ENCODE results near the gene ATP6V1G3. TPM values are rescaled to one million over a fixed set of nuclear protein-coding genes. Genes with fewer than 3 reads are reported as not detected.
A peak's percentile ranks its signal among the peaks of the same experiment; 100 is the strongest.

ATP6V1G3 gene
- total and polyA plus RNA-seq, 2 of the 4 experiments (the other 2 are of a cell fraction) = not detected

DNA sequence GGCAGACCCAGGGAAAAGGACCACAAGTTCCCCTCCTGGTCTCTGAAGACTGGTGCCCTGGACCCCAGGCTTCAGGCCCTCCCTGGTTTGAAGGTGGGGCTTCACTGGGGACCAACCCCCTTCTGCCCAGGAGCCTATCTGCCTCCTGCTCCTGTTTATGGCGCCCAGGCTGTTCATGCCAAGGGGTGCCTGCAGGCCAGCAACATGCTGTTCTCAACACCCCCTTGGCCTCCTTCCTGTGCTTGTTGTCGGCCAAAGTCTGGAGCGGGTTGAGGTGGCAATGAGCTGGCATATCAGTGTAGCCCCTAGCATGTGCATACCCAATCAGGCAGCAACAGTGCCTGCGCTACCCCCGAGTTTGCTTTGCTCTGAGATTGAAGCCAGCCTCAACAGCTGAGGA is 46.3 kb downstream of the ATP6V1G3 start:
- Histone ChIP-seq H4K20me1 (ENCODE audit: insufficient read depth, low read length) (no peaks in the 10 kb centered on the region), H4K91ac (ENCODE audit: insufficient read depth, low read depth, low read length) (peak overlapping the region; percentile 98), H2AK9ac (replicated peaks; ENCODE audit: low read depth, low read length, poor library complexity) (peak overlapping the region; percentile 42), H3K14ac (replicated peaks; ENCODE audit: low read depth, low read length) (peak overlapping the region; percentile 90), H2AK5ac (ENCODE audit: low read depth, low read length) (peak overlapping the region; percentile 99), H3K9me1 (ENCODE audit: insufficient read depth, low read length) (peaks cover 34% of the 10 kb centered on the region), H3K56ac (ENCODE audit: extremely low read depth, insufficient read depth, low read length) (no peak overlapping the region), H3K4ac (ENCODE audit: low read depth, low read length) (peak overlapping the region; percentile 90), H3K23ac (ENCODE audit: low read depth, low read length) (peak overlapping the region; percentile 67; the same call in 1 of the 2 replicates), H2BK15ac (ENCODE audit: low read depth, low read length) (peak overlapping the region; percentile 95; the same call in 2 of the 3 replicates), H3K4me2 (ENCODE audit: low read depth, low read length) (no peak overlapping the region), H2BK120ac (ENCODE audit: low read depth, low read length) (peak overlapping the region; percentile 99), H3K36me3 (ENCODE audit: control insufficient read depth, insufficient read depth, low read length) (no peaks in the 10 kb centered on the region), H3K27me3 (ENCODE audit: control insufficient read depth, insufficient read depth, low read length) (no peaks in the 10 kb centered on the region), H3K9ac (ENCODE audit: low read depth, low read length) (no peak overlapping the region), H3K9me3 (ENCODE audit: control insufficient read depth, insufficient read depth, low read length) (no peaks in the 10 kb centered on the region), H2BK20ac (ENCODE audit: low read depth, low read length) (peak overlapping the region; percentile 99), H3K18ac (ENCODE audit: low read depth, low read length) (peak overlapping the region; percentile 98), H3K27ac (ENCODE audit: insufficient read depth, low read length) (peak overlapping the region; percentile 93; the same call in 1 of the 2 replicates), H2BK5ac (ENCODE audit: low read depth, low read length, poor library complexity, severe bottlenecking) (peak overlapping the region; percentile 100), H2AFZ (replicated peaks; ENCODE audit: low read length, poor library complexity) (peak overlapping the region; percentile 74), H4K5ac (ENCODE audit: low read depth, low read length) (peak overlapping the region; percentile 97), H3K4me1 (ENCODE audit: control insufficient read depth, insufficient read depth, low read length) (peaks cover 31% of the 10 kb centered on the region), H3K4me3 (ENCODE audit: insufficient read depth, low read depth, low read length) (no peak overlapping the region), H4K8ac (ENCODE audit: low read depth in 2 of 2, low read length in 2 of 2) (peak overlapping the region; percentile 86 to 90; a peak in 3 of 4 replicates), H3K79me1 (ENCODE audit: low read depth in 1 of 2, low read length in 2 of 2) (no peaks in the 10 kb centered on the region; a peak in 2 of 4 replicates)
- ATAC-seq (ENCODE audit: low read depth) = no peak
- DNase-seq = no peak
- intact Hi-C loops (cut with micrococcal nuclease) (no loop called here), in situ Hi-C loops (cut with MboI; ENCODE audit: low sequenced_read_pairs) (no loop called here), dilution Hi-C loops (cut with HindIII; ENCODE audit: low sequenced_read_pairs, unreplicated experiment) (no loop called here)
- no TSS peak for BruUV-seq (replicated peaks)
- WGBS, 2 experiments (ENCODE audit: extremely low coverage in 2 of 2, insufficient read length in 1 of 2) = 100% methylated on average over 3 of the region's 5 CpGs; no CpG with 5 or more reads in 1 of the 2 experiments
- ChIA-PET CTCF (no interaction called here), POLR2A (ENCODE audit: unreplicated experiment) (no interaction called here)
- TF ChIP-seq MAZ (IDR thresholded peaks at IDR 0.05; ENCODE audit: borderline replicate concordance, low read depth, low read length) (no peak), SMC3 (IDR thresholded peaks at IDR 0.05; ENCODE audit: low read depth, low read length) (no peak), NFE2L2 (IDR thresholded peaks at IDR 0.05; ENCODE audit: low read depth, low read length) (no peak), FOS (IDR thresholded peaks at IDR 0.05; ENCODE audit: low read depth, low read length) (no peak), MXI1 (IDR thresholded peaks at IDR 0.05; ENCODE audit: borderline replicate concordance, low read depth, low read length) (no peak)

Measured in IMR-90 (cell line).